GM19395 (cell line): Measurements from ENCODE around the gene FBXL19.

Source experiments
- ATAC-seq: cut with Tn5 transposase; IDR thresholded peaks from one replicate; pipeline ENCODE4 v1.9.1; 2021; ENCODE audit warnings: mild to moderate bottlenecking, moderate library complexity; ENCODE audit not compliant: unreplicated experiment

The FBXL19 gene

DNA sequence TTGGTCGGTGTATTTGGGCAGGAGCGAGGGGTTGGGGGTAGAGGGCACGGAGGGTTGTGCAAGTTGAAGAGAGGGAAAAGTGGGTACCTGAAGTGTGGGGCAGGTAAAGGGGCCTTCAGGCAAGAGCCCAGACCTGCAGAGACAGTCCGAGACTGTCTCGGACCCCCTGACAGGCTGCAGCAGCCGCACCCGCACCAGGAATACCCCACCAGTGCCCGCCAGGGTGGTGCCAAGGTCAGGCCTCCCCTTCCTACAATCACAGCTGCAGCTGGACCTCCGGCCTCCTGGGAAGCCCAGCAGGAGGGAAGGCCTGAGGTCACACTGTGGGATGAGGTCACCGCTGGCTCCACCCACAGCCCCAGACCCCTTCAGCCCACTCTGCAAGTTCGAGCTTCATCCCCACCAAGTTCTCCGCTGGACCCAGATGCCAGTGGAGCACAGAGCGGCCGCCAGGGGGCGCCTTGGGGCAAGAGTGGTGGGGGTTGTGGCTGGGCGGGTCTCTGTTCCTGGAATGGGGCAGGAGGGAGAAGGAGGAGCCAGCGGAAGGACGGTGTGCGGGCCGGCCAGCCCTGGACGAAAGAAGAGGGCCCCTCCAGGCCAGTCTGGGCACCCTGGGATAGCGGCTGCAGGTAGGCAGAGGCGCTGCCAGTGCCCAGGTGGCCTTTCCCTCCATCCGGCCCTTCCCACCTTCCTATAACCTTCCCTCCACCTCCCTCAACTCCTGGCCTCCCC is 61.5 kb downstream of the FBXL19 start, which contains the start of gene HSD3B7:
Gene HSD3B7 (plus strand): TSS at position 539 of the 732 bp plus-strand sequence. CDS start 452 bp downstream, outside the sequence.
- no peak for ATAC-seq

DNA sequence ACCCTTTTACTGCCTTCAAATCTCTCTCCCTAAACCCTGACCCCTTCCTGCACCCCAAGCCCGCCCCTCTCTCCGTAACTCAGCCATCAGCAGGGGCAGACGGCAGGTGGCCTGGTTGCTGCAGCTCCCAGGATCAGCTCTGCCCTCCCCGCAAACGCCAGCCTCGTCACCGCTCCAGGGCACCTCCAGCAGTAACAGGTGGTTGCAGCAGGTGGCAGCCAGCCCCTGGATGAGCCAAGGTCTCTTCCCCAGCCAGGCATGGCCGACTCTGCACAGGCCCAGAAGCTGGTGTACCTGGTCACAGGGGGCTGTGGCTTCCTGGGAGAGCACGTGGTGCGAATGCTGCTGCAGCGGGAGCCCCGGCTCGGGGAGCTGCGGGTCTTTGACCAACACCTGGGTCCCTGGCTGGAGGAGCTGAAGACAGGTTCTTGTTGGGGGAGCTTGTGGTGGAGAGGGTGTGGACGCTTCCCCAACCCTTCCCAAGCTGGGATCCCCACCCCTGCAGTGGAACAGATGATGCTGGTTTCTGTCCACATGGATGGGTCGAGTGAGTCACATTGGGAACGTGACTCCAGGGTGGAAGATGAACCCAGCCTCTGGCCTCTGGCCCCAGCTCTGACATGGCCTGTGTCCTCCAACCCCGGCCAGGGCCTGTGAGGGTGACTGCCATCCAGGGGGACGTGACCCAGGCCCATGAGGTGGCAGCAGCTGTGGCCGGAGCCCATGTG is 62.2 kb downstream of the FBXL19 start:
- no peak for ATAC-seq

DNA sequence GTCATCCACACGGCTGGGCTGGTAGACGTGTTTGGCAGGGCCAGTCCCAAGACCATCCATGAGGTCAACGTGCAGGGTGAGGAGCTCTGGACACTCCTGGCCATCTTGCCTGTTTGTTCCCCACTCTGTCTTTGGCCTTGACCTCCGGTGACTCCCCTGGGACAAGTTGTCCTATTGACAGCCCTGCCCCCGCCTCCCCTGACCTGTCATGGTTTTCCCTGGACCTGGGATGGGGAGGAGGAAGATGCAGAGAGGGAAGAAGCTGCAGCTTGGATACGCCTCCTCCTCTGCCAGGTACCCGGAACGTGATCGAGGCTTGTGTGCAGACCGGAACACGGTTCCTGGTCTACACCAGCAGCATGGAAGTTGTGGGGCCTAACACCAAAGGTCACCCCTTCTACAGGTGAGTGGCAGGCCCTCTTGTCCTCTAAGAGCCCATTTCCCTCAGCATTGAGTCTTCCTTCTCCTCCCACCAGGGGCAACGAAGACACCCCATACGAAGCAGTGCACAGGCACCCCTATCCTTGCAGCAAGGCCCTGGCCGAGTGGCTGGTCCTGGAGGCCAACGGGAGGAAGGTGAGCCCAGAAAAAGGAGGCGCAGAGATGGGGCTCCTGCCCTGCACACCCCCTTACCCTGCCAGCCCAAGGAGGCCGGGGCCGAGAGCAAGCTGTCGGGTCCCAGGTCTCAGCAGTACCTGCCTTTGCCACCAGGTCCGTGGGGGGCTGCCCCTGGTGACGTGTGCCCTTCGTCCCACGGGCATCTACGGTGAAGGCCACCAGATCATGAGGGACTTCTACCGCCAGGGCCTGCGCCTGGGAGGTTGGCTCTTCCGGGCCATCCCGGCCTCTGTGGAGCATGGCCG is 63.0 kb downstream of the FBXL19 start:
- no peak for ATAC-seq

DNA sequence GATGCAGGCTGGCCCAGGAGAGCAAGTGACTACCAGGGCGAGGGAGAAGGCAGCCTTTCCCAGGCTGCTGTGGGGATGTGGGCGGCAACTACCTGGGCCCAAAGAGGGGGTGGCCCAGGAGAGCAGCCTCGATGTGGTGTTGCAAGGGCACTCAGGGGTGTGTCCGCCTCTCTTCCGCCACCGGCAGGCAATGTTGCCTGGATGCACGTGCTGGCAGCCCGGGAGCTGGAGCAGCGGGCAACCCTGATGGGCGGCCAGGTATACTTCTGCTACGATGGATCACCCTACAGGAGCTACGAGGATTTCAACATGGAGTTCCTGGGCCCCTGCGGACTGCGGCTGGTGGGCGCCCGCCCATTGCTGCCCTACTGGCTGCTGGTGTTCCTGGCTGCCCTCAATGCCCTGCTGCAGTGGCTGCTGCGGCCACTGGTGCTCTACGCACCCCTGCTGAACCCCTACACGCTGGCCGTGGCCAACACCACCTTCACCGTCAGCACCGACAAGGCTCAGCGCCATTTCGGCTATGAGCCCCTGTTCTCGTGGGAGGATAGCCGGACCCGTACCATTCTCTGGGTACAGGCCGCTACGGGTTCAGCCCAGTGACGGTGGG is 64.3 kb downstream of the FBXL19 start:
- ATAC-seq: no peak

DNA sequence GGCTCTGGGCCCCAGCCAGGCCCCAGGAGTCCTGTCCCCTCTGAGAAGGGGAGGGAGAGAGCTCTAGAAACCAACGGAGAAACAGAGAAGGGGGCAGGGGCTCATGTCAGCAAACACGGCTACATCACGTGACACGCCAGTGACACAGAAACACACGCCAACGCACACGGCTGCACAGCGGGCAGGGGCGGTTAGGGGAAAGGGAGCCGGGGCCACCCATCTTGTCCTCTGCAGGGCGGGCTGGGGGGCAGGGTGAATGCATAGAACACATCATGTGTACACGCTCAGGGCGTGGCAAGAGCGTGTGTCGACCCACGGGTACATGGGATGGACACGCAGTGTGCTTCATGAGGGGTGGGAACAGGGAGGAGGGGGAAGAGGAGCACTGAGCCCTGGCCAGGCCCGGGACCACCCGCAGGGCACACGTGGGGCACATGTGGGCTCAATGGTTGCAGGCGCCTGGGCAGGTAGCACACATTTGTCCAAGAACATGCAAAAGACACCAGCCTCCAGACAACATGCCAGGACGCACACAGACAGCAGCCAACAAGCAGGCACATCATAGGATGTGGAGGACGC is 66.2 kb downstream of the FBXL19 start:
- no peak for ATAC-seq

DNA sequence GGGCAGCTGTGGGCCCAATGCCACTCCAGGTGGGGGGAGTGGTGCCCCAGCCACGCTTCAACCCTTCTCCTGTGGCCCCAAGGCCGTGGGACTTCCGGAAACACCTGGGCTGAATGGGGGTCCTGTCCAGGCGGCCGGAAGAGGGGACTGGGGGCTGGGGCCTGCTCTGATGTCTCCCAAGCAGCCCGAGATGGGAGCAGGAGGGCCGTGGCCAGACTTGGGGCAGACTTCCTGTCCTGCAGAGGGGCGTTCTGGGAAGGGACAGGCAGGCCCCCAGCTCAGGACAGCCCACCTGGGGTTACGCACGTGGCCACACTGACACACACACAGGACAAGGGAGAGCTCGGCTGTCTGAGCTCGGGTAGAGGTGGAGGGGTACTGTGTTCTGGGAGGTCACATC is 66.7 kb downstream of the FBXL19 start:
- ATAC-seq: no peak

DNA sequence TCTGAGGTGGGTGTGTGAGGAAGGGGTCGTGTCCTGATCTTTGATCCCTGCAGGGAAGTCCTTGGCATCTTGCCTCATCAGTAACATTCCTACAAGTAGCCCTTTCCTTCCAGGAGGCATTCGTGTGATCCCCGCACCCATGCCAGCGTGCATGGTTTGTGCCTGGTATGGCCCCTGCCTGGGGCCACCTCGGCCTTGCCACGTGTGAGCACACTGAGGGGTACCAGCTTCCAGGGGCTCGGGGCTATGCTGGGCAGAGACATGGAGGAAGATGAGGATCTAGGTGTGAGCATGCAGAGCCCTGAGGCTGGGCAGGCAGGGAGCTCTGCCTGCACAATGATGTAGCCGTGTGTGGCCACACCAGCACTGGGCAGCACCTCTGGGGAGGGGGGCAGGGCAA is 67.7 kb downstream of the FBXL19 start:
- no peak for ATAC-seq

DNA sequence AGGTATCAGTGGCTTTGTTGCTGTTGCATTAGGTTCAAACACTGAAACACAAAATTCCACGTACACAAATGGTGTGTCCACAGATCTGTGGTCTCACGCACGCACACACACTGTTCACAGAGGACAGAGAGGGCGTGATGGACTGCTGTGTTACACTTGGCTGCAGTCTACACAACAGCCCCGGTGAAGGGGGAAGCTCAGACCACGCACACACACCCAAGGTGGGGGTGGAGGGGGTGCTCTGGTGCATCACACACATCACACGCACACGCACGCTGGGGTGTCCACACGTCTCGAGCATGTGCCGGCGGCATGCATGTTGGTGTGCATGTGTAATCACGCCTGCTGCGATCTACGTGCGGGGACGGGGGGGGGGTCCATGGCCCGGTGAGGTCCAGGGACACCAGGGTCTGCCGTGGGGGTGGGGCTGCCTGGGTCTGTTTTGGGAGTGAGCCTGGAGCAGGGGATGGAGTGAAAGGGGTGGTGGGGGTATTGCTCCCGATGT is 69.0 kb downstream of the FBXL19 start:
- no peak for ATAC-seq

DNA sequence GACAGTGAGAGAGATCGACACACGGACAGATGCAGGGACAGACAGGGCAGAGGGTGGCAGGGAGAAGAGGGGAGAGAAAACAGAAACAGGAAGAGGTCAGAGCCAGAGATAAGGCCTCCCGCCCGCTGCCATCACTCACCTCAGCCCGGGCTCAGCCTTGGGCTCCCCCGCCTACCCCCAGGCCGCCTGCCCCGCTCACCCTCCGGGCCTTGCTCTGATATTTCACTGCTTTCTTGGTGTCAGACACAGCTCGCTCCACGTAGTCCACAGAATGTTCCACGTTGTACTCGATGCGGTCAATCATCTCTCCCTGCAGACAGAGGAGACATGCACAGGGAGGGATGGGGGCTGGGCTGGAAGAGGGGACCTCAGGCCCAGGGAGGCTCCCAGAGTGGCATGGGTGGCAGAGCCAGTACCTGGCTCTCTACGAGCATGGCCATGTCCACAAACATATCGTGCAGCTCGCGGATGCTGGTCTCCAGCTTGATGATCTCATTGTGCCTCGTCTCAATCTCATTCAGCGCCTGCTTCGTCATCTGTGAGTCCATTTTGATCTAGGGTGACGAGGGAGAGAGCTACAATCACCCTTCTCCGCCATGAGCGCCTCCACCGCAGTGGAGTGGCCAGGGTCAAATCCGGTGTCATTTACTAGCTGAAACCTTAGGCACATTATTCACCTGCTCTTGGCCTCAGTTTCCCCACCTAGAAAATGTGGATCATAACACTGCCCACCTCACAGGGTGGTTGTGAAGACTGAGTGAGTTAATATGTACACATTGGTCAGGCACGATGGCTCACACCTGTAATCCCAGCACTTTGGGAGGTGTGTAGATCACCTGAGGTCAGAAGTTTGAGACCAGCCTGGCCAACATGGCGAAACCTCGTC is 69.8 kb downstream of the FBXL19 start:
- no peak for ATAC-seq

DNA sequence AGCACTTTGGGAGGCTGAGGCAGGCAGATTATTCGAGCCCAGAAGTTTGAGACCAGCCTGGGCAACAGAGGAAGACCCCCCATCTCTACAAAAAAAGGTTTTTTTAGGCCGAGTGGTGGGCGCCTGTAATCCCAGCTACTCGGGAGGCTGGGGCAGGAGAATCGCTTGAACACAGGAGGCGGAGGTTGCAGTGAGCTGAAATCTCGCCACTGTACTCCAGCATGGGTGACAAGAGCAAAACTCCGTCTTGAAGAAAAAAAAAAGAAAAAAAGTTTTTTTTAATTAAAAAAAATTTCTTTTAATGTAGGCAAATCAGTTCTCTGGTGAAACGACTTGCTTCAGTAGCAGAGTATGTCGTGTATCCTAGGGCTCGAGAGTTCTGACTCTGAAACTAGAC is 72.6 kb downstream of the FBXL19 start:
- no peak for ATAC-seq

DNA sequence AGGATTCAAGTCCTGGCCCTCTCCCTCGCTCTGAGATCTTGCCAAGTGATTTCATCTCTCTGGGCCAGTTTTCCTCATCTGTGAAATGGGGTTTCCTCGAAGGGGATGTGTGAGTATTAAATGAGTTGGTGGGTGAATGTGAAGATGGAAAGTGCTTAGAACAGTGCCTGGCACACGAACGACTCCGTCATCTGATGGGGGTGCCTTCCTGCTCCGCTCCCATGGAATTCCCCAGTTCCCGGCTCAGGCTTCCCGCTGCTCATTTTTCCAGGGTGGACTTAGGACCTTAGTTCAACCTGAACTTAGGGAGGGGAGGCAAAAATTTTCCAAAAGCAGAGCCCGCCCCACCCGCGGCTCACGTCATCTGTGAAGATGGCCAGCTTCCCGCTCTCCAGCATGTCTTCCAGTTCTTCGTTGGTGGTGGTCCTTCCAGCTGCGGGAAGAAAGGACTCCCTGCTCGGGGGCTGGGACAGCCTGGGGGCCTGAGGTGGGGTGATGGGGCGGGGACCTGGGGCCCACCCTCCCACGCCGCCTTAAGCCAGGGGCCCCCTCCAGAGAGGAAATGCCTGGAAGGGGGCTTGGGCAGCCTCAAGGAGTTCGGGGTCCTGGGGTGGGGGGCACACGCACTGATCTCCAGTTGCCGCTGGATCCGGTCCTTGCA is 73.1 kb downstream of the FBXL19 start:
- ATAC-seq: no peak

DNA sequence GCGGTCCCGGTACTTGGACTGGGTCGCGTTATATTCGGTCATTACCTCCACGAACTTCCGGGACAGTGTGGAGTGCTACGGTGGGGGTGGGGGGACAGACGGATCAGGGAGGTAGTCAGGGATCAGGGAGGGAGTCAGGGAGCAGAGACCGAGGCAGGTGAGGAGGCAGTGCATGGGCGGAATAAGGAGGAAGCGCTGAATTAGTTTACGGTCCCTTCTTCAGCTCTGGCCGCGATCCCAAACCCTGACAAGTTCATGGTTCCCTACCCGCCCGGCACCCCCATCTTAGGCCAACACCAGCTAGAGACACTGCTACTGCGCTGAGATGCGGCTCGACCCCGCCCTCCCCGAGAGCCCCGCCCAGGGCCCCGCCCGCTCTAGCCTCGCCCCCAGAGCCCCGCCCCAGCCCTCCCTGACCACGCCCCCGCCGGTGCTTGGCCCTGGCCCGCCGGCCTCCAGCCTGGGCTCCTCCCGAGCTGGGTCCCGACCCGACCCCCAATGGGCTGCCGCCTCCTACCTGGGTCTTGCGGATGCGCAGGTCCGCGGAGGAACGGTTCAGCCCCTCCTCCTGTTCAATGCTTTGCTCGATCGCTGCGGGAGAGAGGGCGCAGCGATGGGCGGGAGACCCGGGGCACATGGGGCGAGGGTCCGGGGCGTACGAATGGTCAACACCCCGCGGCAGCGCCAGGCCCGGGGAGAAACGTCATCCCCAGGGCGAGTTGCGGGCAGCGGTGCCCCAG is 73.8 kb downstream of the FBXL19 start:
- ATAC-seq: peak; percentile 75

DNA sequence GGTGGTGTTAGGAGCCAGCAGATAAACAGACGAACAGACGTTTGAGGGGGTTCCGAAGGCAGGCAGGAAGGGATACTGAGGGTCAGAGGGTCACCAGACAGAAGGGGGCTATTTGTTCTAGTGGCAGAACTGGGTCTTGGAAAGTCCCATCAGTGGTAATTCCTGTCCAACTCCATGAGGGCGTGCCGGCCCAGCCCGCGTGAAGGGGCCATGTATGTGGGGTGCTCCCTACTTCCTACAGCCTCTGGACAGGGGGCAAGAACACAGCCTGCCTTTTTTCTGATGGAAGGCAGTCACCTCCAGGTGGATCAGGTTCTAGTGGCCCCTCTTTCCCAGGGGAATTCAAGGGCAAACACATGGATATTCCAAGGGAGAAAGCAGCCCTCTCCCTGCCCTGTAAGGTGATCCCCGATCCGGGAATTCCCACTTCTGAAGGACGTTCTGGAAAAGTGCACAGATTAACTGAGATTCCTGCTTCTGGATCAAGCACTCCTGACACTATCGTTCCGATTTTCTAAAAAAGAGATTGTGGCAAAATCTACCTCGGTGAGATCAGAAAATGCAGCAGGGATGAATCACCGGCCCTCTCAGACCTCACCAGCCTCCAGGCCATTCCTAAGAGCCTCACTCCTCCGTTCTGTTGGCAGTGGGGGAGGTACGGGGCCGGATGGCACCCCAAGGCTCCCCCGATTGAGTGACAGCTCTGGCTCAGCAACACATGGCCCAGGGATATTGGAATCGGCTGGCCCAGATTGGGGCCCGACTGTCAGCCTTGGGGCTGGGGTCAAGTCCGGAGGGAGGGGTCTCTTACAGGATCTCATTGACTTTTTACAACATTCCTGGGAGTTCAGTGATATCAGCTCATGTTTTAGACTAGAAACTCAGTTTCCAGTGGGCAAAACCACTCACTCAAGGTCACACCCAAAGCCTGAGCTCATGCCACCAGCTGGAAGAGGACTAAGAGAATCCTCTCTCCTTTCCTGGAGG is 74.6 kb downstream of the FBXL19 start:
- no peak for ATAC-seq
